Left ventricle myocardium inferior (tissue), 1 donor: ENCODE data around the gene RBM47. TPM values are rescaled to one million over a fixed set of nuclear protein-coding genes. Genes with fewer than 3 reads are reported as not detected.

Experiments used
- DNase-seq: peaks from one replicate; pipeline ENCODE4 v3.0.0-alpha.2; 2020
- H3K27ac ChIP-seq: fragments of 200-600 bp; replicated peaks from 2 replicates; pipeline ENCODE4 v1.8.0; 2021
- H3K27me3 ChIP-seq: fragments of 200-600 bp; 2 replicates; pipeline ENCODE4 v1.8.0; 2021; ENCODE audit warnings: low read depth
- H3K36me3 ChIP-seq: fragments of 200-600 bp; 2 replicates; pipeline ENCODE4 v1.8.0; 2021
- H3K4me1 ChIP-seq: fragments of 200-600 bp; 2 replicates; pipeline ENCODE4 v1.8.0; 2021
- H3K4me3 ChIP-seq: fragments of 200-600 bp; 2 replicates; pipeline ENCODE4 v1.8.0; 2021; ENCODE audit warnings: mild to moderate bottlenecking, moderate library complexity
- H3K9me3 ChIP-seq: fragments of 200-600 bp; replicated peaks from 2 replicates; pipeline ENCODE4 v1.8.0; 2021
- intact Hi-C: fragments of 100-400 bp; cut with micrococcal nuclease; formaldehyde crosslinking; loops from one replicate; pipeline ENCODE4 v1.11.0; 2022
- total RNA-seq: library from RNA; stranded (reverse); fragmentation: NEBNext Ultra II Directional; extraction: Animal tissue kit (Norgen Biotek cat#: 25700); gene quantifications from one replicate; pipeline ENCODE4 v1.2.1, GENCODE V29; 2021
- TF ChIP-seq, protein P1 (sequence below): fragments of 200-600 bp; IDR thresholded peaks from 2 replicates; pipeline ENCODE4 v1.8.0; 2021; ENCODE audit warnings: antibody characterized with exemption, mild to moderate bottlenecking, borderline replicate concordance
- donor health status: DM: no; HTN: yes; CAD: no; lungs with severe emphysema.

Gene RBM47
- total RNA-seq, 1 donor from 2014 or later = 2.7 TPM

- TF ChIP-seq, protein P1, sequence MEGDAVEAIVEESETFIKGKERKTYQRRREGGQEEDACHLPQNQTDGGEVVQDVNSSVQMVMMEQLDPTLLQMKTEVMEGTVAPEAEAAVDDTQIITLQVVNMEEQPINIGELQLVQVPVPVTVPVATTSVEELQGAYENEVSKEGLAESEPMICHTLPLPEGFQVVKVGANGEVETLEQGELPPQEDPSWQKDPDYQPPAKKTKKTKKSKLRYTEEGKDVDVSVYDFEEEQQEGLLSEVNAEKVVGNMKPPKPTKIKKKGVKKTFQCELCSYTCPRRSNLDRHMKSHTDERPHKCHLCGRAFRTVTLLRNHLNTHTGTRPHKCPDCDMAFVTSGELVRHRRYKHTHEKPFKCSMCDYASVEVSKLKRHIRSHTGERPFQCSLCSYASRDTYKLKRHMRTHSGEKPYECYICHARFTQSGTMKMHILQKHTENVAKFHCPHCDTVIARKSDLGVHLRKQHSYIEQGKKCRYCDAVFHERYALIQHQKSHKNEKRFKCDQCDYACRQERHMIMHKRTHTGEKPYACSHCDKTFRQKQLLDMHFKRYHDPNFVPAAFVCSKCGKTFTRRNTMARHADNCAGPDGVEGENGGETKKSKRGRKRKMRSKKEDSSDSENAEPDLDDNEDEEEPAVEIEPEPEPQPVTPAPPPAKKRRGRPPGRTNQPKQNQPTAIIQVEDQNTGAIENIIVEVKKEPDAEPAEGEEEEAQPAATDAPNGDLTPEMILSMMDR = no peak
- H3K27ac ChIP-seq = no peak overlapping the region
- peaks cover 6% of the 10 kb centered on the region for H3K27me3 ChIP-seq
- H3K9me3 ChIP-seq = no peaks in the 10 kb centered on the region
- H3K4me3 ChIP-seq = no peak overlapping the region
- no peaks in the 10 kb centered on the region for H3K36me3 ChIP-seq
- no peaks in the 10 kb centered on the region for H3K4me1 ChIP-seq
- no peak for DNase-seq
- intact Hi-C loops = no loop called here
Observed at GRCh38 chr4:40502220-40502619, 127.4 kb downstream of the RBM47 start.

DNA sequence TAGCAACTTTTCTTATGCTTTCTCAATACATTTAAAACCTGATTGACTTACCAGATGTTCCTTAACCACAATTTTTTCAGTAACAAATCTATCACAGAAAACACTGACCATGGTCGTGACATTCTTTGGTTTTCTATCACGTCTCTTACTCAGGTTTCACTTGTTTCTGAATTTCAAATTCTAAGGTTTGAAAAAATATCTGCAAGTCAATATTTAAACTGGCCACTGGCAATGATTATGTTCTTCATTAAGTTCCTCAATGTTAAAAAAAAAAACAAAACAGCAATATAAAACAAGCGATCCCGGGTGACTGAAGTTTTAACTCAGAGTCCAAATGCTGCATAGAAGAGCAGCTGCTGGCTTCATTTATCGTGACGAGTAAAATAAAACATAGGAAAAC lies 128.9 kb downstream of the RBM47 start:
- intact Hi-C loops = no loop called here
- TF ChIP-seq, protein P1 = no peak
- no peak overlapping the region for H3K4me3 ChIP-seq
- H3K27ac ChIP-seq = no peak overlapping the region
- no peaks in the 10 kb centered on the region for H3K9me3 ChIP-seq
- H3K36me3 ChIP-seq = no peaks in the 10 kb centered on the region
- DNase-seq = no peak
- H3K27me3 ChIP-seq = no peaks in the 10 kb centered on the region
- H3K4me1 ChIP-seq = no peaks in the 10 kb centered on the region

- Histone ChIP-seq H3K4me3 (no peak overlapping the region), H3K4me1 (peaks cover 5% of the 10 kb centered on the region), H3K36me3 (no peaks in the 10 kb centered on the region), H3K9me3 (no peaks in the 10 kb centered on the region), H3K27me3 (no peaks in the 10 kb centered on the region), H3K27ac (no peak overlapping the region)
- intact Hi-C loops = no loop called here
- TF ChIP-seq, protein P1 = no peak
- DNase-seq = no peak
Observed at GRCh38 chr4:40493160-40493559, 136.5 kb downstream of the RBM47 start.

GRCh38 chr4:40492691-40493090 lies 137.0 kb downstream of the RBM47 start:
- no peaks in the 10 kb centered on the region for H3K27me3 ChIP-seq

GRCh38 chr4:40490481-40490880 lies 139.2 kb downstream of the RBM47 start:
- Histone ChIP-seq H3K9me3 (no peaks in the 10 kb centered on the region), H3K36me3 (no peaks in the 10 kb centered on the region), H3K27me3 (peaks cover 7% of the 10 kb centered on the region), H3K4me1 (peaks cover 5% of the 10 kb centered on the region), H3K4me3 (no peak overlapping the region), H3K27ac (no peak overlapping the region)
- TF ChIP-seq, protein P1 = no peak
- DNase-seq = no peak
- intact Hi-C loops = no loop called here

More at GRCh38 chr4:40492691-40493090, 137.0 kb downstream of the RBM47 start:
- intact Hi-C loops = no loop called here
- Histone ChIP-seq H3K4me1 (peaks cover 5% of the 10 kb centered on the region), H3K4me3 (no peak overlapping the region), H3K27ac (no peak overlapping the region), H3K9me3 (no peaks in the 10 kb centered on the region), H3K36me3 (no peaks in the 10 kb centered on the region)
- TF ChIP-seq, protein P1 = no peak
- DNase-seq = no peak

DNA sequence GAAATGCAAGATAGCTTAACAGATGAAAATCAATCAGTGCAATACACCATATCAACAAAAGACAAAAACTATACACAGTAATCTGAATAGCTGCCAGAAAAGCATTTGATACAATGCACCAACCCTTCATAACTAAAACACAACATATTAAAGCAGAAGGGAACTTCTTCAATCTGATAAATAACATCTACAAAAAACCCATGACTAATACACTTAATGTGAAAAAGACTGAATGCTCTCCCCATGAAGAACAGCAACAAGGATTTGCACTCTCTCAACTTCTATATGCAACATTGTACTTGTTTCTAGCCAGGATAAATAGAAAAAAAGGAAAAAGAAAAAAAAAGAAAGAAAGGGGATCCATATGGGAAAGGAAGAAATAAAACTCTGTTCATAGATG lies 139.7 kb downstream of the RBM47 start:
- Histone ChIP-seq H3K27me3 (peaks cover 7% of the 10 kb centered on the region), H3K9me3 (no peaks in the 10 kb centered on the region), H3K4me3 (no peak overlapping the region), H3K36me3 (no peaks in the 10 kb centered on the region), H3K4me1 (peaks cover 5% of the 10 kb centered on the region), H3K27ac (no peak overlapping the region)
- TF ChIP-seq, protein P1 = no peak
- no peak for DNase-seq
- intact Hi-C loops = no loop called here
